Gastroesophageal sphincter (tissue), 4 donors: ENCODE results near the gene BCL2L1. TPM values are rescaled to one million over a fixed set of nuclear protein-coding genes. Genes with fewer than 3 reads are reported as not detected.

ENCODE experiments used
- ATAC-seq: fragments of 150-250 bp; one replicate; pipeline ENCODE4 v1.9.1; 2016; ENCODE audit warnings: mild to moderate bottlenecking, moderate library complexity
- H3K27ac ChIP-seq, 4 donors: fragments of 200-600 bp; sonication (generic) in 3 of 4; 1 replicate in 3 of 4; 2 replicates in 1 of 4; pipeline ENCODE4 v1.5.1; 2016 to 2019
- H3K27me3 ChIP-seq: fragments of 200-600 bp; sonication (generic); one replicate; pipeline ENCODE4 v1.5.1; 2019
- H3K36me3 ChIP-seq, 2 donors: fragments of 200-600 bp; sonication (generic); one replicate each; pipeline ENCODE4 v1.5.1; 2019; ENCODE audit warnings: control low read depth in 1 of 2
- H3K4me1 ChIP-seq, 3 donors: fragments of 200-600 bp; sonication (generic); 1 replicate in 2 of 3; 2 replicates in 1 of 3; pipeline ENCODE4 v1.5.1; 2016 to 2019; ENCODE audit warnings: control low read depth in 2 of 3
- H3K4me3 ChIP-seq, 2 donors: fragments of 200-600 bp; sonication (generic); one replicate each; pipeline ENCODE4 v1.5.1; 2019; ENCODE audit warnings: mild to moderate bottlenecking in 1 of 2, moderate library complexity in 1 of 2
- H3K9me3 ChIP-seq, 3 donors: fragments of 200-600 bp; sonication (generic); one replicate each; pipeline ENCODE4 v1.5.1; 2017 to 2019; ENCODE audit warnings: control low read depth in 2 of 3
- EP300 ChIP-seq: sonication (generic); formaldehyde crosslinking; IDR thresholded peaks from one replicate; pipeline ENCODE4 v1.6.1; 2017; ENCODE audit warnings: antibody characterized with exemption, mild to moderate bottlenecking
- POLR2A ChIP-seq, 2 donors: fragments of 450-650 bp; IDR thresholded peaks; one replicate each; pipeline ENCODE4 v1.6.1; 2017; ENCODE audit warnings: antibody characterized with exemption in 2 of 2, mild to moderate bottlenecking in 2 of 2, moderate library complexity in 1 of 2
- POLR2AphosphoS5 ChIP-seq: sonication (generic); formaldehyde crosslinking; IDR thresholded peaks from one replicate; pipeline ENCODE4 v1.6.1; 2017; ENCODE audit warnings: antibody characterized with exemption
- WGBS, 2 donors: methylation state at CpG; one replicate each; pipeline ENCODE4 v1.1.5; 2018; ENCODE audit warnings: low coverage in 1 of 2; 5-methylcytosine and 5-hydroxymethylcytosine counted together
- total RNA-seq, 4 donors: library from RNA; depleted of rRNA; stranded (reverse); fragments of >200 nt; gene quantifications; one replicate each; pipeline ENCODE4 v1.1.0, GENCODE V29; 2016
- TF ChIP-seq, protein P1 (sequence below), 4 experiments: fragments of 200-600 bp in 2 of 4; fragments of 450-650 bp in 2 of 4; sonication (generic) in 1 of 4; IDR thresholded peaks; one replicate each; pipeline ENCODE4 v1.5.1; 2017 to 2019; ENCODE audit warnings: antibody characterized with exemption in 4 of 4, mild to moderate bottlenecking in 2 of 4, moderate library complexity in 2 of 4

BCL2L1 gene
- total RNA-seq, 4 donors from 2014 or later = 71.9 to 171 (median 135) TPM

GRCh38 chr20:31720486-31721407 lies 1.9 kb downstream of the BCL2L1 start:
- WGBS, 2 donors = 40 to 83% methylated on average over 1 to 4 of the region's 7 CpGs
- peak overlapping the region; percentile 88 to 89 for H3K4me3 ChIP-seq
- peaks cover 6 to 62% (median 41%) of the 10 kb centered on the region in 3 donors for H3K4me1 ChIP-seq
- no peaks in the 10 kb centered on the region for H3K9me3 ChIP-seq
- ATAC-seq = no peak
- TF ChIP-seq POLR2AphosphoS5 (no peak), POLR2A (IDR thresholded peaks at IDR 0.05) (peak in 1 of 2 donors; percentile 9)
- peak overlapping the region; percentile 54 to 99 (median 96) for H3K27ac ChIP-seq
- peaks cover 0 to 23% of the 10 kb centered on the region in 2 donors for H3K36me3 ChIP-seq
- H3K27me3 ChIP-seq = no peaks in the 10 kb centered on the region

DNA sequence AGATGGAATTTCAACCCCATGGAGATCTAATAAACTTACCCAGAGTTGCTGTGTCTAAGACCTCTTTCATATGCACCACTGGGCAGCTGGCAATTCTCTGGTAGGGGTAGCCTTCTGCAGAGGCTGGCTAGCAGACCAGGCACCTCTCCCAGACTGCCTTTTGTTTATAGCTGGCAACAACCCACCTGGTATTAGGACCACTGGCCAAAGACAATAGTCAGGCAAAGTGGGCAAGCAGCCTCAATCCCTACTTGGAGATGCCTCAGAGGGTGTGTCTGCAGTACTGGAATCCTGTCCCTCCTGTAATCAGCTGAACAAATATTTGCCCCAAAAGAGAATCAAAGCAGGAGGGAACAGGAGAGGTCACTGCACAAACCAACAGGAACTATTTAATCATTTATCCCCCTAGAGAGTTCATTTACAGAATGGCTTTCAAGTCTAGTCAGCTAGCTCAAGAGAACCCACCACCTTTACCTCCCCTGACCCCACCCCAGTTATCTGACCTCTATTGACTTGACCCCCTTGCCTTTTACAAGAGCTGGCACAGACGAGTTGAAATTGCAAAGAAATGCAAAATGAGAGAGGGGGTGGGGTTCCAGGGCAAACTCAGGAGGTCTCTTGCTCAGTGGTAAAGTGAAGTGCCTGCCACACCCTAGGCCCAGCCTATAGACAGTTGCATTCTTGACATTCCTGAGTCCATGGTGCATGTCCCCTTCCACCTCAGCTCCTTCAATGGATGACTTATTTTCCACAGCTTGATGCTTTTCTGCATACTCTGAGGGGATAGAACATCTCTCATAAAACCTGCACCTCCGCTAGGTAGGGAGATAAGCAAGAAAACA lies 2.8 kb downstream of the BCL2L1 start:
- peak overlapping the region; percentile 13 to 99 (median 96) for H3K27ac ChIP-seq
- H3K36me3 ChIP-seq = peaks cover 0 to 28% of the 10 kb centered on the region in 2 donors
- H3K4me1 ChIP-seq = peaks cover 6 to 71% (median 50%) of the 10 kb centered on the region in 3 donors
- H3K9me3 ChIP-seq = no peaks in the 10 kb centered on the region
- peak overlapping the region; percentile 88 to 89 for H3K4me3 ChIP-seq
- no peak for ATAC-seq
- TF ChIP-seq EP300 = no peak
- no peak for TF ChIP-seq POLR2AphosphoS5
- no peak for TF ChIP-seq POLR2A (IDR thresholded peaks at IDR 0.05)
- no peaks in the 10 kb centered on the region for H3K27me3 ChIP-seq
- WGBS, 2 donors = 55 to 80% methylated on average over 1 to 2 of the region's 2 CpGs

DNA sequence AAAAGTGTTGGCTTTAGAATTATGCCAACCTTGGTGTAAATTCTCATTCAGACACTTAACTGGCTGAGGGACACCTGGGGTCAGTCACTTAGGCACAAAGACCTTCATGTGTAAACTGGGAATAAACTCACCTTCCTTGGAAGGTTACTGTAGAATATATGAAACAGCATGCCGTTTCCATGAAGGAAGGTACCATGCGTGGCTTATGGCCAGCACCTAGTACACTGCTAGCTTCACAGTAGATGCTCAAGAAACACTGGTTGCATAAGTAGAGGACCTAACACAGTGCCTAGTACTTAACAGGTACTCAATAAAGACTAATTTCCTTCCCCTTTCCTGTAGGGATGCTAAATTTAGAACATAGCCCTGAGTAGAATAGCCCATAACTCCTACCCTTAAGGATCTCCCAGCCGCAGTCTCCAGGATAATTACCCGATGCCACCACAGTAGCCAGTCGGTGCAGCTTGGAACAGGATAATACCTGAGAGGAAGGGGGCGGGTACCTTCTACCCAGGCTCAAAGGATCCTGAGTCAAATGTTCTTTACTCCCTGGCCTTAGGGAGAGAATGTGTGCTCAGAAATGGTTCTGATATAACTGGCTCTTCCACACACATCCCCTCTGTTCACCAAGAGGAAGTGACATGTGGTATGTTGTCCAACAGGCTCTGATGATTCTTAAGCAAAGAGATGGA lies 3.6 kb downstream of the BCL2L1 start:
- Histone ChIP-seq H3K27me3 (no peaks in the 10 kb centered on the region), H3K4me1 (peaks cover 7 to 79% (median 54%) of the 10 kb centered on the region in 3 donors), H3K4me3 (peak overlapping the region; percentile 88 to 89), H3K9me3 (no peaks in the 10 kb centered on the region), H3K36me3 (peaks cover 0 to 31% of the 10 kb centered on the region in 2 donors), H3K27ac (peak overlapping the region in 3 of 4 donors; percentile 93 to 99 (median 98))
- TF ChIP-seq EP300 = no peak
- TF ChIP-seq, protein P1, sequence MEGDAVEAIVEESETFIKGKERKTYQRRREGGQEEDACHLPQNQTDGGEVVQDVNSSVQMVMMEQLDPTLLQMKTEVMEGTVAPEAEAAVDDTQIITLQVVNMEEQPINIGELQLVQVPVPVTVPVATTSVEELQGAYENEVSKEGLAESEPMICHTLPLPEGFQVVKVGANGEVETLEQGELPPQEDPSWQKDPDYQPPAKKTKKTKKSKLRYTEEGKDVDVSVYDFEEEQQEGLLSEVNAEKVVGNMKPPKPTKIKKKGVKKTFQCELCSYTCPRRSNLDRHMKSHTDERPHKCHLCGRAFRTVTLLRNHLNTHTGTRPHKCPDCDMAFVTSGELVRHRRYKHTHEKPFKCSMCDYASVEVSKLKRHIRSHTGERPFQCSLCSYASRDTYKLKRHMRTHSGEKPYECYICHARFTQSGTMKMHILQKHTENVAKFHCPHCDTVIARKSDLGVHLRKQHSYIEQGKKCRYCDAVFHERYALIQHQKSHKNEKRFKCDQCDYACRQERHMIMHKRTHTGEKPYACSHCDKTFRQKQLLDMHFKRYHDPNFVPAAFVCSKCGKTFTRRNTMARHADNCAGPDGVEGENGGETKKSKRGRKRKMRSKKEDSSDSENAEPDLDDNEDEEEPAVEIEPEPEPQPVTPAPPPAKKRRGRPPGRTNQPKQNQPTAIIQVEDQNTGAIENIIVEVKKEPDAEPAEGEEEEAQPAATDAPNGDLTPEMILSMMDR (IDR thresholded peaks at IDR 0.05) = no peak
- TF ChIP-seq POLR2AphosphoS5 = no peak
- no peak for TF ChIP-seq POLR2A (IDR thresholded peaks at IDR 0.05)
- WGBS, 2 donors = 67 to 80% methylated on average over 3 to 4 of the region's 6 CpGs
- no peak for ATAC-seq

- Histone ChIP-seq H3K27ac (peak overlapping the region; percentile 24 to 99 (median 93)), H3K36me3 (peaks cover 0 to 31% of the 10 kb centered on the region in 2 donors), H3K27me3 (no peaks in the 10 kb centered on the region), H3K9me3 (no peaks in the 10 kb centered on the region), H3K4me1 (peaks cover 12 to 93% (median 64%) of the 10 kb centered on the region in 3 donors), H3K4me3 (peak overlapping the region in 1 of 2 donors; percentile 89)
- no peak for ATAC-seq
- WGBS, 2 donors = 90 to 92% methylated on average over 2 of the region's 6 CpGs
- TF ChIP-seq POLR2AphosphoS5 = no peak
- TF ChIP-seq POLR2A (IDR thresholded peaks at IDR 0.05) = no peak
- no peak for TF ChIP-seq EP300
- TF ChIP-seq, protein P1 (IDR thresholded peaks at IDR 0.05) = no peak
These were observed 5.0 kb downstream of the BCL2L1 start for GRCh38 chr20:31717478-31718201.

GRCh38 chr20:31716818-31717477 lies 5.7 kb downstream of the BCL2L1 start:
- Histone ChIP-seq H3K4me3 (peak overlapping the region in 1 of 2 donors; percentile 89), H3K4me1 (peaks cover 18 to 100% (median 68%) of the 10 kb centered on the region in 3 donors), H3K9me3 (no peaks in the 10 kb centered on the region), H3K27me3 (no peaks in the 10 kb centered on the region), H3K36me3 (peaks cover 0 to 31% of the 10 kb centered on the region in 2 donors), H3K27ac (peak overlapping the region; percentile 48 to 99 (median 93))
- 57 to 81% methylated on average over 3 to 4 of the region's 5 CpGs for WGBS, 2 donors
- no peak for TF ChIP-seq POLR2AphosphoS5
- TF ChIP-seq, protein P1 (IDR thresholded peaks at IDR 0.05) = no peak
- no peak for TF ChIP-seq POLR2A (IDR thresholded peaks at IDR 0.05)
- TF ChIP-seq EP300 = no peak
- ATAC-seq = no peak
